ENCODE data around the gene VGLL4.

DNA sequence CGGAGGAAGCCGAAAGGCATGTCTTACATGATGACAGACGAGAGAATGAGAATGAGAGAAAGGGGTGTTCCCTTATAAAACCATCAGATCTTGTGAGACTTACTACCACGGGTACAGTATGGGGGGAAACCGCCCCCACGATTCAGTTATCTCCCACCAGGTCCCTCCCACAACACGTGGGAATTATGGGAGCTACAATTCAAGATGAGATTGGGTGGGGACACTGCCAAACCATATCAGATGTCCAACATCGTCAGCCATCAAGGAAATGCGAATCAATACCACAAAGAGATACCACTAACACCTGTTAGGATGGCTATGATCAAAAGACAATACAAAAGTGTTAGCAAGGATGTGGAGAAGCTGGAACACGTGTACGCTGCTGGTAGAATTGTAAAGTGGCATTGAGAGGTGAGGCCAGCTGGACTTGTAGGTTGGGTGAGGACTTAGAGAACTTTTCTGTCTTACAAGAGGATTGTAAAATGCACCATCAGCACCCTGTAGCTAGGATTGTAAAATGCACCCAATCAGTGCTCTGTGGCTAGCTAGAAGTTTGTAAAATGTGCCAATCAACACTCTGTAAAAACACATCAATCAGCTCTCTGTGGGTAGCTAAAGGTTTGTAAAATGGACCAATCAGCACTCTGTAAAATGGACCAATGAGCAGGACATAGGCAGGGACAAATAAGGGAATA lies 37.5 kb downstream of the VGLL4 start:
- no peak for TF ChIP-seq EZH2 (IDR thresholded peaks at IDR 0.05; ENCODE audit: borderline replicate concordance, insufficient read depth, low read depth, low read length, poor library complexity, severe bottlenecking)
- TF ChIP-seq, protein P1, sequence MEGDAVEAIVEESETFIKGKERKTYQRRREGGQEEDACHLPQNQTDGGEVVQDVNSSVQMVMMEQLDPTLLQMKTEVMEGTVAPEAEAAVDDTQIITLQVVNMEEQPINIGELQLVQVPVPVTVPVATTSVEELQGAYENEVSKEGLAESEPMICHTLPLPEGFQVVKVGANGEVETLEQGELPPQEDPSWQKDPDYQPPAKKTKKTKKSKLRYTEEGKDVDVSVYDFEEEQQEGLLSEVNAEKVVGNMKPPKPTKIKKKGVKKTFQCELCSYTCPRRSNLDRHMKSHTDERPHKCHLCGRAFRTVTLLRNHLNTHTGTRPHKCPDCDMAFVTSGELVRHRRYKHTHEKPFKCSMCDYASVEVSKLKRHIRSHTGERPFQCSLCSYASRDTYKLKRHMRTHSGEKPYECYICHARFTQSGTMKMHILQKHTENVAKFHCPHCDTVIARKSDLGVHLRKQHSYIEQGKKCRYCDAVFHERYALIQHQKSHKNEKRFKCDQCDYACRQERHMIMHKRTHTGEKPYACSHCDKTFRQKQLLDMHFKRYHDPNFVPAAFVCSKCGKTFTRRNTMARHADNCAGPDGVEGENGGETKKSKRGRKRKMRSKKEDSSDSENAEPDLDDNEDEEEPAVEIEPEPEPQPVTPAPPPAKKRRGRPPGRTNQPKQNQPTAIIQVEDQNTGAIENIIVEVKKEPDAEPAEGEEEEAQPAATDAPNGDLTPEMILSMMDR (IDR thresholded peaks at IDR 0.05), result no peak

All from B cell (primary cell).